Nucleus accumbens (tissue), 56 donors: ENCODE results near the gene FRMD4B.

Source experiments
- DNase-seq, 56 donors: peaks; one replicate each; lab custom pipeline; 2025; lab: John Stamatoyannopoulos, UW

FRMD4B gene

DNA sequence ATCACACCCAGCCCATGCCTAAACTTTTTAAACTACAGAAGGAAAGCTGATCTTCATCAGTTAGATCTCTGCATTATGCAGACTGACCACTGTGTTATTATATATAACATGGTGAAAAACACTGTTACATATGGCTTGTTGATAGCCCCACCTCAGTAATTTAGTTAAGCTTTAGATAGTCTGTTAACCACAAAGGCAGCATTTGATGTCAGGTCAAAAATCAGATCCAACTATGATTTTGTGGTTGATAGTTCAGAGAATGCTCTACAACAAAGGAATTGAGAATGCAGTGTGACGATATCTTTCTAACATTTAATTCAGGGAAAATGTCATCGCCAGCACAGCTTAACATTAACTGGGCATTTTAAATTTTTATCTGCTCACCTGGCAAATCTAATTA, 225.8 kb downstream of the FRMD4B start:
- no peak for DNase-seq

DNA sequence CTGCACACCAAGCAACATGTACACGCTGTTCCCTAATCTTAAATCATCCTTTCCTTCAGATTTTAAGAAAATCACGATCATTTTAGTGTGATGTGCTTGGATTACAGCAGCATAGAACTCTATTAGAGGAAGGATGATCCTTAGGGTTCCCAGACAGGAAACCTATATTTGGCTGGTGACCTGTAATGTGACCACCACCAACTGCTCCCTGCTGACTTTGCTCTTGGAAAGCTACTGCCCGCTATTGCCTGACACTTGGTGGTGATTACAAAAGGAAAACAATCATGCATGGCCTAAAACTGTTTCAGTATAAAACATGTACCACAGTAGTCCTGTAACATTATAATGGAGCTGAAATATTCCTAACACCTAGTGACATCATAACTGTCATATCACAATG, 236.3 kb downstream of the FRMD4B start:
- no peak for DNase-seq

DNA sequence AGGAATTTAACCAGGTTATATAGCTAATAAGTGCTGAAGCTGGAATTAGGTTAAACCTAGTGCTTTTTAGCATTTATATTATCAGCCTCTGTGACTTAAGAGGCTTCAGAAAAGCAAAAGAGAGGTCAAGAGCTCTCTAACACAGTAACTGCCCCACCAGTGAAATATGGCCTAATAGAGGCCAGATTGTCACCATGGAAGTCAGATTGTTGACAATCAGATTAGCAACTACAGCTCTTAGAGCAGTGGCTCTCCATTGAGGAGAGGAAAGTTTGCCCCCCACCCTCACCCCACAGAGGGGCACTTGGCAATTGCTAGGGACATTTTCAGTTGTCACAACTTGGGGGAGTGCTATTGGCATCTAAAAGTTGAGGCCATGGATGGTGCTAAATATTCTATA, 240.2 kb downstream of the FRMD4B start:
- DNase-seq: no peak

DNA sequence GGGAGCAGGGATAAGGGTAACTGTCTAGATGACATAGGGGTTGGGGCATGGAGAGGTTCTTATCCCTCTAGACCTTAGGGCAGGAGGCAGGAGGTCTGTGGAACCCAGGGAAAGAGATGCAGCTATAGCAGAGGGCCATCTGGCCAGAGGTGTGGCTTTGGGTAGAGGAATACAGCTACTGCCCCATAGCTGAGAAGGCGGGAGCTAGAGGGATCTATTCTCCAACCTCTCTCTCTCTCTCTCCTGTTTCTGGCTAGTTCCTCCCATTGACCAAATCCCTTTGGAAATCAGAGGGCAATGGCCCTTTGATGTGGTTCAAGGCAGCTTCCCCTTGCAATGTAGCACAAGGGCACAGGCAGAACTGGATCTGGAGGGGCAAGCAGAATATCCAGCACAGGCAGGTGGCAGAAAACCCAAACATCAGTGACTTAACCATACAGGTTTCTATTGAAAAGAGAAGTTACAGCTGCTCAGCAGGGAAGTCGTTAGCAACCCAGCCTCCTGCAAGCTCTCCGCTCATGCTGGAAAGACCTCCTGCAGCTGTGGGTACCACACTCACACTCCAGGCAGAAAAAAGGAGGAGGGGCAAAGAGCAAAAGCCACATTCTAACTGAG, 241.2 kb downstream of the FRMD4B start:
- DNase-seq: no peak

DNA sequence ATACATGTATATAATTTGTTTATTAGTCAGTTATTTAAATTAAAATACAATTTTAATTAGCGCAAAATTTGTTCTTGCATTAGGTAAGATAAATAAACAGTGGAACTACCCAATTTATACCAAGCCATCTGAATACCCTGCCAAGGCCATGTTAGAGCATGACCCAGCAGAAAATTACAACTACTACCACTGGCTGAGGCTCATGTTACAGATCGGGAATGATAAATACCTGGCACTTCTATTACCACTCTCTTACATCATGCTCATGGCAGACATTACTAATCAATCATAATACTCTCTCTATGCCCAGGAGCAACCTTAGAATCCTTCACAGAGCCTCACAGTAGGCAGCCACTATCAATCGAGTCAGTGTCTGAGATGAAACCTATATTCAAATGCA, 242.3 kb downstream of the FRMD4B start:
- DNase-seq: no peak

DNA sequence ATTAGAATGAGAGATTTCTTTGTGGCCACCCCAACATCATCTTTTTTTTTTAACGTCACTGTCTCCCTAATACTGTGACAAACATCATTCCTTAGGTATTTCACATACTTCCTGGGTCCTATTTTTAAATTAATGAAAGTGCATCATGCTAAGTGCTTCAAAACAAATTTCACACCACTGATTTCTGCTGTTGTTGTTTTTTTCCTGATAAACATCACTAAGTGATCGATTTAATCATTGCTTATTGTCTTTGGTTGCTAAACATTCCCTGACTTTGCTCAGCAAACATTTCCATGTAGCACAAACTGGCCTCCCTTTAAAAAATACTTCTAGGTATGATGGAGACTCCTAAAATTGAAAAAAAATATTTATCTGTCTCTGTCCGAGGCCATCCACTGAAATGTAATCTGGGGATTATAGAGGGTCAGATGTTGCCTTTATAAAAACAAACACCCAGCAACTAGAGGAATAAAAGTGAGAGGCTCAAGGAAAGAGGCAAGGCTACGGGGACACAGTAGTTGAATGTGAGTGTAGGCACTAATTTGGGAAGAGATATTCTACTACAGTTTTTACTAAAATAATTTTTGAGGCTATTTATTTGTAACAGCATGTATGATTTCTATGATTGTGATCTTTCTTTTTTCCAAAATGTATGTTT, 243.0 kb downstream of the FRMD4B start:
- DNase-seq: no peak

DNA sequence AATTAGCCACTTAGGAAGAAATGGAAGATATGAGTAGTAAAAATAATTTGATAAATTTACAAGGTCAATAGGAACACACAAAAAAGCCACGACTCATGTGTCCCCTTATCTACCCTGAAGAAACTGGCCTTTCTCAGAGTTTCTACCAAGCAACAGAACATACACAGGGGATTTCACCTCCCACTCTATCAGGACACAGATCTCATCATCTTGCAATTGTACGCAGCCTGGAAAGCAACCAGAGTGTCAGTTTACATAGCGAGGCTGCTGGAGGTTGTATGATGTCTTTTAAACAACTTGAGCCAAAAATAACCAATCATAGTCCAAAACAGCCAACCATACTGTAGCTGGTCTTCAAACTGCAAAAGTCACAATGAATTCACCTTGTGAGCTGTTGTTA, 243.8 kb downstream of the FRMD4B start:
- DNase-seq: no peak

DNA sequence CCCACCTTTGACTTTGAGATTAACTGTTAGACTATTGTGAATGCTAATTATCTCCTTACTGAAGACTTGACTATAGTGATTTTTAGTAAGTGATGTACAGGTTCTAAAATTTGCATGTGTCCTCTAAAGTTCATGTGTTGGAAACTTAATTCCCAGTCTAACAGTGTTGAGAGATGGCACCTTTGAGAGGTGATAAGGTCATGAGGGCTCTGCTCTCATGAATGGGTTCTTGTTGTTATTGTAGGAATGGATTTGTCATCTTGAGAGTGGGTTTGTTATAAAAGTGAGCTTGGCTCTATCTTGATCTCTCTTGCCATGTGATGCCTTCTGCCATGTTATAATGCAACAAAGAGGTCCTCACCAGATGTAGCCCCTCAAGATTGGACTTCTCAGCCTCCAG, 244.6 kb downstream of the FRMD4B start:
- DNase-seq: no peak

DNA sequence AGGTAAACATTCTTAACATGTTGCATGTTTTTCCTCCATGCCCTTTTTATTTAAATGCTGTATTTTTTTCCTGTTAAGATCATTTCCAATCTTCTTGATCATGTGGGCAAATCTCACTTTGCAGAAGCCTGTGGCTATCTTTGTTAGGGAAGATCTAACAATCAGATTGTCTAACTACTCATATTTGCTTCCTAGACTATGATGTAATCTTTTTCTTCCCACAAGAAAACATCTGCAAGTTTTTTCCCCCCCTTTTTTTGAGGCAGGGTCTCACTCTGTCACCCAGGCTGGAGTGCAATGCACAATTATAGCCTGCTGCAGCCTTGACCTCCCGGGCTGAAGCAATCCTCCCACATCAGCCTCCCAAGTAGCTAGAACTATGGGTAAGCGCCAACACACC, 248.5 kb downstream of the FRMD4B start:
- no peak for DNase-seq

DNA sequence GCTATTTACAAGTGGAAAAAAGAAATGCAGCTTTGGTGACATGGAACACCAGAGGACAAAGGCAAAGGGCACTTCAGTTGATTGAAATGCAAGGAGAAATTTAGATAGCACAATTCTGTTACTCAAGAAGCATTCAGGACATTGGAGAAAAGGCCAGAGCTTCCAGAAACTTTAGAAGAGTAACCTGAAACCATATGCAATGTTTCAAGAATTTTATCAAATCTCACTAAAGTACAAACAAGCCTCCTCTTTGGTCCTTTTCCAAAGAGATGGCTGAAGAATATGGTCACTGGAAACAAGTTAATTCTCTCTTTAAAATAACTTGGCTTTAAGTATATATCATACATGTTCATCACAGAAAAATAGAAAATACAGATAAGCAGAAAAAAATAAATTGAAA, 248.9 kb downstream of the FRMD4B start:
- no peak for DNase-seq

DNA sequence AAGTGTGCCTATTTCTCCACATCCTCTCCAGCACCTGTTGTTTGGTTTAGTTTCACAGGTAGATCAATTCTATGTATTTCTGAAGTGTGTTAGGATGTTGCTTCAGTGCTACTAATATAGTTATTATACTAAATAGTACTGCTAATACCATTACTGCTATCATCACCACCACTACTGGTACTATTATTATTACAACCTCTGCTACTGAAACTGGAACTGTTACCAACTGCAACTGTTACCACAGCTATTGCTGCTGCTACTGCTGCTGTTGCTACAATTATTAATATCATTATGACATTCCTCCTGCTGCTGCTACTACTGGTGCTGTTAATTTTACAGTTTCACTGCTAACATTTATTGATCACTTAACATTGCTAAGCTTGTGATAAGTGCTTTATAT, 255.2 kb downstream of the FRMD4B start:
- no peak for DNase-seq

DNA sequence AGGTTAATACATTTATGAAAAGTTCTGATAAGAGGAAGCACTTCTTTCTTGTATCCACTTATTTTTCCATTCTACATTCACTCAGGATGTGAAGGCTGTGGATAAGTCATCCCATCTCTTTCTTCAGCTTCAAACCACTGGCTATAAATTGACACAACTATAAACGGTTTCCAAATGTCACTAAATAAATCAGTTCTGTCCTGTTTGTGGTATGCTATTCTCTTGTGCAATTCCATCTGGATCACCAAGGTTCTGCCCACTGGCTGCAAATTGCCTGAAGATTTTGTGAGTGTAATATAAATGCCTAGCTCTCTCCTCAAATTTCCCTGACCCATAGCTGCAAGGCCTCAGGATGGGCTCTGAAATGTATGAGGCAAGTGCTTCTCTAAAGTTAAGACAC, 256.4 kb downstream of the FRMD4B start:
- no peak for DNase-seq

DNA sequence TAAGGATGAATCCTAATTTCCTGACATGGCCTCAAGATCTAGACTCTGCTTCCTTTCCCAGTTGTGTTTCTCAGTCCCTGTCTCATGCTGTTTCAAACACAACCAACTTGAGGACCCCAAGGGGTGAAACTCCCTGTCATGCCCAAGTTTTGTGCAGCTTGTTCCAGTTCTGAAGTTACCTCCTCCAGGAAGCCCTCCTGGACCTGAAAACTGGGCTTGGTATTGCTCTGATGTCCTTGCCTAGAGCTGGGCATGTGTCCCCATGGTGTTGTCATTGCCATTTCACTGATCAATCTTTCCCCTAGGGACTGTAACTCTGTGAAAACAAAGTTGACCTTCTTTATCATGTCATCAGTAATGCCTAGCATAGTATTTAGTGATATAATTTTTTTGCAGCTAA, 257.4 kb downstream of the FRMD4B start:
- no peak for DNase-seq

DNA sequence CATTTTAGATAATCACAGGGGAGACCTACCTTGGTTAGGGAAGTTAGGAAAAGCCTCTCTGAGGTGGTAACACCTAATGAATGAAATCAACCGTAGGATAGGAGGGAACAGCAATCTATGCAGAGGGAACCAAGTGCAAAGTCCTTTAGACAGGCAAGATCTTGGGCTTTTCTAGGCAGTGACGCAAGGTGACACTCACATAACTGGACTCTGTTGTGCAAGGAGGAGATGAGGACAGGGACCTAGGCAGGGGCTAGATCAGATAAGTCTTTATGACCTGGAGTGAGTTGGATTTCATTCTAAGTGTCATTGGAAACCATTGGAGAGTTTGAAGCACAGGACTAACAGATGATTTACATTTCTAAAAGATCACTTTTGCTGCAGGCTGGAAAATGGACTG, 258.9 kb downstream of the FRMD4B start:
- no peak for DNase-seq

DNA sequence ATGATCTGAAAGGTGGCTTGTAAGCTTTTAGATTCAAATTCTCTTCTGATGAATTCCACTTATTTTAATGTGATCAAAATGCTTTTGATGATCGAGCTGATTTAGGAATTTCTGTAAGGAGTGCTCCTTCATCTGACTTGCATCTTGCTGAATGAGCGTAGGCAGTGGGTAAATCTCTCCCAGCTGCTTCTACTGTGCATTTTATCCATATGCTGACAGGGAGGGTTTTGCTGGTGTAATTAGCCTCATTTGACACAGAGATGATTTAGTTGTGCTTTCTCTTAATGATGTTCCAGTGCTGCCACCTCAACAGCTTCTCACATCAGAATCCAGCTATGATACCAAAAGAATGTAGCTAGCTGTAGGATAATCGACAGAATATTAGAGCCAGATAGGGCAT, 259.7 kb downstream of the FRMD4B start:
- no peak for DNase-seq

DNA sequence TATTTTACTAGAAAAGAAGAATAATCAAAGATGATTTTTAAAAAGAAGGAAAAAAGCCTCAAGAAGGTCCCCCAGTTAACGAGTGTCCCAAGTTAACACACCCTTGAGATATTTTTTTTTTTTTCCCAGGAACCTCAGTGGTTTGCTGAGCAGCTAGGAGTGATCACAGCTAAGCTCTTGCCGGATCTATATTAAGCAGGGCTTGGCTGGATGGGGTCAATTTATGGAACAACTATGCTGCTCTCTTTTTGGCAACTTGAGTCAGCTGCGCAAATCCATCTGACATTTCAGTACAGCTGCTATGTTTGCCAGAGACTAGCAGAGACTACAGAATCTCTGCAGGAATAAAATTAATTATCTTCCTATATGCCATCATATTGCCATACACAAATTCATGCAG, 263.5 kb downstream of the FRMD4B start, which contains the start of gene LMOD3:
Gene LMOD3 (minus strand): TSS at position 193 of the 400 bp plus-strand sequence. CDS start 209 bp downstream, outside the sequence.
- DNase-seq: no peak

DNA sequence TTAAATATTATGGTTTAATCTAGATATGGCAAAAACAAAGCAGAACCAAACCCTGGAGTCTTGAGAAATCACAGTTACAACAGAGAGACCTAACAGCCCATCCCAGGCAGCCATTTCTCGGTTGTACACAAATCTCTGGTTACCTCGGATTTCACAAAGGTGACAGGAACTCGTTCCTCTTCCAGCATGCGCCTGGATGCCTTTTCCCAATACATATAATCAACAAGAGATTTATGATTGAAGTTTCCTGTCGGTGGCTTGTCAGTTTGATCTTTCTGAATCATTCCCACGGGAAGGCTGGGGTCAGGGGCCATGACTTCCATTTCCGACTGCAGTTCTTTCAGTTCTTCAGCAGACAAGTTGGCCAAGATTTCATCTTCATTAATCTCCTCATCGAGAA, 263.9 kb downstream of the FRMD4B start:
- no peak for DNase-seq

DNA sequence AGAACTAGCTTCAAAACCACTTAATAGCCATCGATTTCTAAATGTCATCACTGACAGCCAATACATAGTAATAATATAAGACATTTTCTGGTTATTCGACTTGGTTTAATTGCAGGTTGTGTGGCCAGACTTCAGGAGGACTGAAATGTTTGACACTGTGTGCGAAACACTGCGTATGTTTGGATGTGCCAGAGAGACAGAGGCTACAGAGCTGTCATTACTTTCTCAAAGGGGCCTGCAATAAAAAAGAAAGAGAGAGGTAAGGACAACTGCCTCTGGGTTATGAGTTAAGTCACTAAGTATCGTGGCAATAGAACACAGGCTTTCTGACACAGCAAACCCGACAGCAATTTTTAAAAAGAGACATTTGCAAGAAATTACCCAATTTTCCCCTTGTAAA, 264.4 kb downstream of the FRMD4B start:
- no peak for DNase-seq

DNA sequence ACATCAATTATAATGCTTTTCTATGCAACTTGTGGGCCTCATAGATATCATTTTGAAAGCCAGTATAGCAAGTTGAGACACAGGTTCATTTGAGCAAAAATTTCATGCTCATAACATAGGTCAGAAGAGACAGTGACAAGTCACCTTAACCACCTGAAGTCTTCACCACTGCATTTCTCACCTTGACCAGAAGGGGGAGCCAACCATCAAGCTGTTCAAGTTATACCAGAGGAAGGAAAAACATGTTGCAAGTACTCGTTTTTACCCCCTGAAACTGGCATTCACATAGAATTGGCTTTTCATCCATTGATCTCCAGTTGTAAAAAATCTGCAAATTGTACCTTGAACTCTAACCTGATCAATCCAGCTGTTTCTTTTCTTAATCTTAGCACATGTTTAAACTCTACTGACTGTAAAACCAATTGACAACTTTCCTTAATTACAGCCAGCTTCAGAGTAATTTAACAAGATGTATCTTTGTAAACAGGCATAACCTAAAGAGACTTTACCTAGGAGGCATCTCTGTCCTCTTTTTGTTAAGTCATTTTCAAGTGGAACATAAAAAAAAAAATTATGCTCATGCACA, 264.9 kb downstream of the FRMD4B start:
- DNase-seq: peak in 46 of 56 donors; percentile 4 to 85 (median 42)
